GM12878 (cell line): Measurements from ENCODE around the gene AVP.

Source experiments
- CBX3 ChIP-seq: fragments of 200-600 bp; sonication (generic); IDR thresholded peaks from 2 replicates; pipeline ENCODE4 v1.6.1; 2016; ENCODE audit warnings: low read depth, borderline replicate concordance
- CTCF ChIP-seq, 3 experiments: IDR thresholded peaks in 2 of 3; conservative IDR thresholded peaks in 1 of 3; 2 replicates each; pipeline ENCODE4 v1.5.1; 2011; ENCODE audit warnings: low read depth in 3 of 3, low read length in 3 of 3, mild to moderate bottlenecking in 3 of 3, control low read depth in 2 of 3, moderate library complexity in 2 of 3, inconsistent platforms in 1 of 3, mixed read lengths in 1 of 3; ENCODE audit not compliant: control insufficient read depth in 2 of 3, insufficient read depth in 1 of 3; ENCODE audit errors: extremely low read depth in 1 of 3
- FOS ChIP-seq: IDR thresholded peaks from 3 replicates; pipeline ENCODE4 v1.6.1; 2011; ENCODE audit warnings: borderline replicate concordance; ENCODE audit not compliant: insufficient read length; ENCODE audit errors: extremely low read depth
- NBN ChIP-seq: fragments of 450-650 bp; IDR thresholded peaks from 2 replicates; pipeline ENCODE4 v1.6.1; 2016
- REST ChIP-seq: IDR thresholded peaks from 2 replicates; pipeline ENCODE4 v1.6.1; 2012; ENCODE audit warnings: mild to moderate bottlenecking, low read depth, low read length
- SIN3A ChIP-seq: IDR thresholded peaks from 2 replicates; pipeline ENCODE4 v1.6.1; 2012; ENCODE audit warnings: low read depth, low read length, improper control_type of control experiment

- TF ChIP-seq REST = no peak
- no peak for TF ChIP-seq NBN
- TF ChIP-seq CTCF (IDR thresholded peaks at IDR 0.05 in 2 of 3, conservative IDR thresholded peaks at IDR 0.05 in 1 of 3; ENCODE audit: control insufficient read depth in 2 of 3, extremely low read depth in 1 of 3, insufficient read depth in 1 of 3, low read depth in 3 of 3, low read length in 3 of 3) = no peak
- no peak for TF ChIP-seq SIN3A
- no peak for TF ChIP-seq CBX3
- TF ChIP-seq FOS = no peak
Measured at GRCh38 chr20:3082955-3083952, 1.3 kb downstream of the AVP start.
